NOMO-1 (cell line): Measurements from ENCODE around the gene MCM3AP.

Source experiments
- DNase-seq, 2 experiments: peaks; one replicate each; lab custom pipeline; 2025; ENCODE audit not compliant: unreplicated experiment in 2 of 2; lab: John Stamatoyannopoulos, UW

The MCM3AP gene

DNA sequence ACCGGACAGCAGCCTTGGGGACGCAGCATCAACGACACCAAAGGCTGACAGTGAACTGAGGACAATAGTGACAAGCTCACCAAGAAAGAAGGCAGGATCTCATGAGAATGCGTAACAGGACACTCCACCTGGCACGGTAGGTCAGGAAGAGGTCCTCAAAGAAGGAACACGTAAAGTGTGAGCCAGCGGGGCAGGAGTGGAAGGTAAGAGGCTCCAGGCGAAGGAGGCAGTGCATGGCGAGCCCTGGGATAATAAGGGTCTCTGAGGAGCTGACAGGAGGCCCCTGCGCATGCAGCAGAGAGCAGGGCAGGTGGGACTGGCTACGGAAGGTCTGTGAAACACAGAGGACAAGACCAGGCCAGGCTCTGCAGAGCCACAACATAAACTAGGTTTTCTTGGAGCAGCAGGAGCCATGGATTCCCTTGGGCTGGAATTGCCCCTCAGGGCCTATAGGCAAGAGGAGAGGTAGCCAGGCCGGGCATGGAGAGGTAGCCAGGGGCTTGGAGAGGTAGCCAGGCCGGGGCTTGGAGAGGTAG, 65.1 kb downstream of the MCM3AP start:
- DNase-seq, result no peak

DNA sequence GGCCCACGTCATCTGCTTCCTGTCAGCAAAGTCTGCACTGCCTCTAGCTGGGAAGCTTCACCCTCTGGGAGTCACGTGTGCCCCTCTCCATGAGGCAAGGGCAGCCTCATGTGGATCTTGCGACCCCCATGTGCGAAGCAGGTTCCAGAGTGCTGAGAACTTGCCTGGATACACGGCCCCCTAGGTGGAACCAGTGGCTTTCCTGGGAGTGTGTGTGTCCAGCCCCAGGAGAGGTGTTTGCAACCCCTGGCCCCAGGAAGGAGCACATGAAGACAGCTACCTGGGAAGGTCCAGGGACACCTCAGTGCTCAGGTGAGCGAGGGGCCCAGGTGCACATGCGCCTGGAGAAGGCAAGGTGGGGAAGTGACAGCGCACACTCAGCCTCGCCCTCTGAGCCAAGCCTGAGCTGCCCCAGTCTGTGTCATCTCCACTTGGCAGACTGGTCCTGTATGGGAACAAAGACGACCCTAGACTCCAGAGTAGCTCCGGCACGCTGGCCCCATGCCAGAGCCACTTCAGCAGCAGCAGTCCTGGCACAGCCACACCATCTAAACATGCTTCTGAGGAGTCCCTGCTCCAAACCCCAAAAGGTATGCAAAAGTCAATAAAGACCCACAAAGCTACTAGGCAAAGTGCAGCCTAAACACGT, 65.7 kb downstream of the MCM3AP start:
- no peak for DNase-seq

DNA sequence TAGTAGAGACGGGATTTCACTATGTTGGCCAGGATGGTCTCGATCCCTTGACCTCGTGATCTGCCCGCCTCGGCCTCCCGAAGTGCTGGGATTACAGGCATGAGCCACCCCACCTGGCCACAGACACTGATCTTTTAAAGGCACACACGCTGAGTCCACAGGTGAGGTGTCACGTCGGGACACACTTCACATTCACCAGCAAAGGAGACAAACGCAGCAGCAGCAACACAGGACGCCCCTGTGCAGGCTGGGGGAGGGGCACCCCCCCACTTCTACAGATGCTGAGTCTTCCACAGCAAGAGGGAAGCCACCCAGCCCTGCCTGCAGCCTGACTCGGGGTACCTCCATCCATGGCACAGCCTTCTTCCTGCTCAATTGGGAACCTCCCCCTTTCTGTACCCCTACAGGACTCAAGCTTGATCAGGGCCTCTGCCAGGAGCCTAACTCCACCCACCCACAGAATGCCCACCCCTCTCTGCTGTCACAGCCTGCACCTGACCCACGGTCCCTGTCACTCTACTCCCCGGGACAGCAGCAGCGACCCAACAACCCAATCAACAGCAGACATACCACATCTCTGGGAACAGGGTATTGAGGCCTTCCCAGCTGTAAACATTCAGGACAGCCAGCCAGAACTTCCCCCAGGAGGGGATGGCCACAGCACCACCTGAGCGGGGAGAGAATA, 66.4 kb downstream of the MCM3AP start:
- DNase-seq, result no peak

DNA sequence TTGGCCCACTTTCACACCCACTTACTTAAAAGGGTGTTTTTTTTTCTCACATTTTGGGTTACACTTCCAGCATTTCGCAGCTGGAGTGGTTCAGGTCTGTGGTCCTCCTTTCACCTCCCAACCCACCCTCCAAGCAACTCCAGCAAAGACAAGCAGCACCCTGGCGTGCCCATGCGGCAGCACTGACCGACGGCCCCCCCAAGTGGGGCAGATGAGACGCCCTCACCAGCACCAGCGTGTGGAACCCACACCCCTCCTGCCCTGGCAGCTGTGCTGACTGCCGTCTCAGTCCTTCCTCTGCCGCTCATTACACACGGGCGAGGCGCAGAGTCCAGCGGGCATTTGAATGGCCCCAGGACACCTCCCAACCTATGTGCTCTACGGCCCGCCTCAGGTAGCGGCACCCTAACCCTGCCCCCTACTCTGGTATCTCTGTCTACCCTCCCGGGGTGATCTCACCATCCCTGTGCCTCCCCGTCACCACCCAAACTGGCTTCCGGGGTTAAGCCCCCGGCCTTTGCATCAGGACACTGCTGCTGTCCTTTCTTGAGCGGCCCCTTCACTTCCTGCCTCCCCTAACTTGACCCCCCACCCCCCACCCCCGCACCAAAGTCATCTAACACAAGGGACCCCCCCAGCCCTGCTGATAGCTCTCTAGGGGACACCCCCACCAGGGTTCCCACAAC, 67.8 kb downstream of the MCM3AP start:
- no peak for DNase-seq

DNA sequence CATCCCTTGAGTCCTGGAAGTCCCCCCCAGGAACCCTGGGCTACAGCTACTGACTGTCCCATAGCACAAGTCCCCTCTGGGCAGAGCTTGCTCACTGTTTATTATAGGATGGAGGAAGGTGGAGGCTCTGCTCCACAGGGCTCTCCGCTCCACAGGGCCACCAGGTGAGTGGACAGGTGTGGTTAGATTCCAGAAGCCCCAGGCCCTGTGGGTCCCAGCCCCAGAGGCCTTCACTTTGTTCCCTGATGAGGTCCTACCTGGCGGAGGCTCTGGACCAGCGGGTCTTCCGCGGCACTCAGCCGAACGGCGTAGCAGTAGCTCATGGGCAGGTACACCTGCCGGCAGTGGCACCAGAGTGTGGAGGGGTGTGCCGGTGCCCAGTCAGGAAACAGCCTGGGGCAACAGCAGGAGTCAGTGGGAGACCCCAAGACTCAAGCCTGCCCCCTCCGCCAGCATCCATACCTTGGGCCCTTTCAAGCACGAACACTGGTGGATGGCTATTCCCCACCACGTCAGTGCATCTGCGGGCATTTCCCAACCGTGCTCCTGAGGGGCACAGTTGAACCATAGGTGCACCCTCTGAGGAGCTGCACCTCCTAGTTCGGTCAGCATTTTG, 69.2 kb downstream of the MCM3AP start:
- no peak for DNase-seq

DNA sequence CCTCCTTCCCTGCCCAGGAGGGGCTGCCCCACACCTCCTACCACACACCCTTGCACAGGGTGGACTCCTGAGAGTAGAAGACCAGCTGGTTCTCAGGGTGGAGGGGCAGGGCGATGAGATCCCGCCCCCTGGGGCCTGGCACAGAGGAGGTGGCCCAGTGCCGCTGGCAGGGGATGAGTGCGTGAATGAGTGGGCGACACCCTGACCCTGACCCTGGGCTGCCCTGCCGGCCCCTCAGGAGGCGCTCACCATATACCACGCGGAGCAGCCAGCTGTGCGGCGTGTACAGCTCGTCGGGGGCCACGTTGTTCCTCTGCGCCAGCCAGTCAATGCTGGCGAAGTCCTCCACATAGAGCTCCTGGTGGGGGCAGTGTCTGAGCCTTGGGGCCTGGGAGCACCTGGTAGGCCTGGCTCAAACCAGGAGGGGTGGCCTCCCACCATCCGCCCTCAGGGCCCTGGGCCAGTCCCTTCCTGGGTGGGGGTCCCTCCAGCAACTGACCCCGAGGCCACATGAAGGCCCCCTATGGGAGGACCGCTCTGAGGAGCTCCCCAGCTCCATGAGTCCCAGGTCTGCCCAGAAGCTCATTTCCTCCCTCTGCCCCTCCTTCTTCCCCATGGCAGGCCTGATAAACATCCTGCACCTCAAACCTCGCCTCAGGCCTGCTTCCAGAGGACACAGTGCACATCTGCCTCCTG, 69.8 kb downstream of the MCM3AP start:
- no peak for DNase-seq

DNA sequence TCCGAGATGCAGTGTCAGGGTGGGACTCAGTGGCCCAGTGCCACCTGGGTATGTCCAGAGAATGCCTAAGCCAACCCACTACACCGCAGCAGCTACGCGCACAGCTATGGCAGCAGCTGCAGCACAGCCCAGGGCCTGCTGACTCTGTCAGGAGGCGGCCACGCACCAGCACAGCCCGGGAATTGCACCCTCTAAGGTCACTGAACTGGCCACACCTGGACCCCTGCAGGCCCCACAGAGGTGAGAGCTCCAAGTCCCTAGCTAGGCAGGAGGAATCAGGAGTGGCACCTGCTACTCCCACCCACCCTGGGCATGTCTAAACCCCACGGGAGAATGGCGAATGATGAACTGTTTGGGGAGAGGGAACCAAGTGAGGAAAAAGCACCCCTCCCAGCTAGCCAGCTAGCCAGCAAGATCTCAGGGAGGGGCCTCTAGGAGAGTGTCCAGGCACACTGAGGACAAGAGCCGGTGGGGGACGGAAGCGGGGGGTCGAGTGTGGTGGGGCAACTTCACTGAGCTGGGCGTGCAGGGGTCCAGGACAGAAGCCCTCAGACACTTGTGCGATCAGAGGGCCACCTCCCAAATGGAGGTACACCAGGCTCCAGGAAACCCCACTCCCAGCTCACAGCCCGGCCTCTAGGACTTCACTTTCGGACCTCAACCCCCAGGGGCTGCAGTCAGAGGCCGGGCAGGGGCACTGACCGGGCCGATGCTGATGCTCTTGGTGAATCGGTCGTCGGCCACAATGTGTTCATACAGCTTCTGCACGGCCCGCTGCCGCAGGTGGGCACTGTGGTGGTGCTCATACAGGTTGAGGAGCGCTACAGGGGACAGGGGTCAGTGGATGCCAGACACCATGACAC, 70.7 kb downstream of the MCM3AP start:
- no peak for DNase-seq

DNA sequence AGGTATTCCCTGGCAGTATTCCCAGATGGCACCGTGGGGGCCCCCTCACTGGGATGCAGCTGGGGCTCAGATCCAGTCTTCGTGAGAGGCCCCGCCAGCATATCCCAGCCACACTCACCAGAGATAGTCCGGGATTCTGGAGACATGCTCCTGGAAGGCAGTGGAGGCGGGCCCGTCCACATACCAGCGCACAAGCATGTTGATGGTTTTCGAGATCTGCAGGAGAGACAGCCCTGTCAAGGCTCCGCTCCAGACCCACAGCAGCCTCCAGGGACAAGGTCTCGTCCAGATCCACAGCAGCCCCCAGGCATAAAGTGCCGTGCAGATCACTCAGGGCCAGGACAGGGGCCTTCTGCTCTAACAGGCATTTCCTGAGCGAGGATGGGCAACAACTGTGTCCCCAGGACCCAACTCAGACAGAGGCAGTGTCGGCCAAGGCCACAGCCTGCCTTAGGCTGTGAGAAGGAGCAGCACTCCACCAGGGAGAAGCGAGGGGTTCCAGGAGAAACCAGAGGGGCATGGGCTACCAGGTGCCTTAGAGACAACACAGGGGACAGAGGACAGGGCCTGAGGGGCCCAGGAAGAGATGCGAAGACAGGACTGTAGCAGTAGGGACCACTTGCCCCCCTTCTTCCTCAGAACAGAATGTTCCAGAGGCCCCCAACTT, 71.7 kb downstream of the MCM3AP start:
- no peak for DNase-seq

DNA sequence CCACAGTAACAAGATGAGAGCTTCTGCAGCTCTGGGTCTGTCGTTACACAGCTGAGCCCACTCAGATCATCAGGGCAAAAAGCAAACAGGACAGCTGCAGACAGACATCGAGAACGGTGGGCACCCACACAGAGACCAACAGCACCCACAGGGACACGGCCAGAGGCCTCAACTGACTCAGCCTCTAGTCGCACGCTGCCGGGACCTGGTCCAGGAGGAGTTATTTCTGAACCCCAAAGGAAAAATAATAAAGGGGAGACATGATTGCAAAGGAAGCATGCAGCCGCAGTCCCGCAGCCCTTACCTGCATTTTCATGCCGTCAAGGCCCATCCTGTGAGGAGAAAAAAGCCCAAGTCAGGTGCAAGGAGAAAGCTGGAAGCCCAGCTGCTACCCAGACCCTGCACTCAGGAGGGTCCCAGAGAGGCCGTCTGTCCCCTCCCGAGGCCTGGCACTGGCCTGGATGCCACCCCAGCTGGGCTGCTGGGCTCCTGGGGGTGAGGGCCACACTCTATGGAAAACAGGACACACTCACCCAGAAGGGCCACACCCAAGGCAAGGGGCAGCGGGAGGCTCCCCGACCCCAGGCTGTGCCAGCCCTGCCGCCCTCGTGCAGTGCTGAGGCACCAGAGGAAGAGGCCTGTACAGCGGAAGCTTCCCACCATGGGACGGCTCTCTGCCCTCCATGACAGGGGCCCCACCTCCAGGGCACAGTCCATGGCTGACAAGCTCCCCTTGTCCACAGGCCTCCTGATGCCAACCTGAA, 72.5 kb downstream of the MCM3AP start:
- no peak for DNase-seq

DNA sequence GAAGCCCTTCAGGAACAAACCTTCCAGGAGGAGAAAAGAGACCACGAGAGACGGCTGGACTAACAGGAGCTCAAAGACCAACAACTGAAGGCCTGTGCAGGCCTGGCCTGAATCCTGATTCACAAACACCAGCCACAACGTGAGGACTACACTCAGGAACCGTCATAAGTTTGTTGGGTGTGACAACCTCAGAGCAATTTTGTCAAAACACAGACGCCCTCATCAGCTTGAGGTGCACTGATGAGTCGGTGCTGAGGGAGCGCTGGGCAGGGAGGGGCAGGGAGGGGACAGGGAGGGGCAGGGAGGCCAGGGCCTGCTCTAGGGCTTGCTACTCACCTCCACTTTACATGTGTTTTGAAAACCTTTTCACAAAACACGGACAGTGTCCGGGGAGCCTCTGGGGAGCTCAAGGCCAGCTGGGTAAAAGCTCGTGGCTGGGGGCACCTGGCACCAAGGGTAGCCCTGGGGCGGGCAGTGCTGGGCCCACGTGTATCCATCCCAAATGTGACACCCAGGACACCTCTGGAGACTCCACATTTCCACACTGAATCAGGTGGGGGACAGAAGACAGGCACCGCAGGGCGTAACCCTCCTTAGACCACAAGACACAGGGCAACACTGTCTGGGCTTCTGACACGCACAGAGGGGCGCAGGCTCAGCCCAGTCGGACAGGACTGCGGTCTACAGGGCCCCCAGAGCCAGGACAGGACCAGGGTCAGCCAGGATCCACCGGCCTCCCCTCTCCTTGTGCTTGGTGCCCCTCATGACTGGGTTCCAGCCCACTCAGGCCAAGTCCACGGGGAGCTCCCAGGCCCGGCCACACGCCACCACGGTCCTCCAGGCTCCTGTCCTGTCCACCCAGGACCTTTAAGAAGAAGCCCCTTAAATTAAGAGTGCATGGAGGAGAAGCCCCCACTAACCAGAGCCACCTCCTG, 73.4 kb downstream of the MCM3AP start:
- DNase-seq, result no peak

DNA sequence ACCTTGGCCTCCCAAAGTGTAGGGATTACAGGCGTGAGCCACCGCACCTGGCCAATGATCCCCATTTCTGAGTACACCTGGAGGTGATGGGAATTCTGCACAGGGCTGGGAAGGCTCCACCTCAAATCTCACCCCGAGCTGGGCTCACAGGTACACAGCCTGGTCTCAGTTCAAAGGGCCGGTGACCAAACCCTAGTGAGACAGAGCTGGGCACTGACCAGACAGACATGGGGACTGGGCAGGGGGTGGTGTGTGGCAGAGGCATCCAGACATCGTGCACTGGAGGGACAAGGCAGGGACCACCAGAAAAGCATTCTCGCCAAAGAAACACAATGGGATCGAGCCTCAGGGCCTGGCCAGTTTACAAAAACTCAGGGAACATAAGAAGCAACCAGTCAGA, 74.0 kb downstream of the MCM3AP start:
- no peak for DNase-seq

DNA sequence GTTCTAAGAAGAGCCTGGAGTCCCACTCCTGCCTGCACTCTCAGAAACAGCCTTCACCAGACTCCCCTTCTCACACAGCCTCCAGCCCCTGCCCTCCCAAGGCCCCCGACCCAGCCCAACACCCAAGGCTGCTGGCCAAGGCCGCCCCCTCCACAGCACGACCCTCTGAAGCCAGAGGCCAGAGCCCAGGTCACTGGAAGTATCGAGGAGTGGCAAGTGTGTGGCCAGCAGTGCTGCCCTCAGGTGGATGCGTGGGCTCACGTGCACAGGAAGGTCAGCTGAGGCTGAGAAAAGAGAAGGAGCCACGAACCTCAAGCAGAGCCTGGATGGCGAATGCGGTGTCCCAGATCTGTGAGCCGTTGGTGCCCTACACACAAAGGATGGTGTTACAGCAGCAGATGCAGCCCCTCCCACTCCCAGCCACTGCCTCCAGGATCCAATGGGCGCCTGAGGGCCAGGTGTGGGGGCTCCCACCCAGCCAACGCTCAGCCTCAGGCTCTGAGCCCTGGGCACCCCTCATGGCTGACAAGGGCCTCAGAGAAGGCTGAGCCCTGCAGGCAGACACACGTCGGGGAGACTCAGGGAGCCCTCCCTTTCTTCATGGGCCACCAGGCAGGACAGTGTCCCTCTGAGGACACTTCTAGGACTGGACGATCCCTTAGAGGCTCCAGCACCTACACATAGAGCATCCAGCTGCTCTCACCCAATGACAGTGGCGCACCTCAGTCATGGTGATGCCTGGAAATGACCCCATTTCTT, 74.9 kb downstream of the MCM3AP start:
- DNase-seq, result no peak

DNA sequence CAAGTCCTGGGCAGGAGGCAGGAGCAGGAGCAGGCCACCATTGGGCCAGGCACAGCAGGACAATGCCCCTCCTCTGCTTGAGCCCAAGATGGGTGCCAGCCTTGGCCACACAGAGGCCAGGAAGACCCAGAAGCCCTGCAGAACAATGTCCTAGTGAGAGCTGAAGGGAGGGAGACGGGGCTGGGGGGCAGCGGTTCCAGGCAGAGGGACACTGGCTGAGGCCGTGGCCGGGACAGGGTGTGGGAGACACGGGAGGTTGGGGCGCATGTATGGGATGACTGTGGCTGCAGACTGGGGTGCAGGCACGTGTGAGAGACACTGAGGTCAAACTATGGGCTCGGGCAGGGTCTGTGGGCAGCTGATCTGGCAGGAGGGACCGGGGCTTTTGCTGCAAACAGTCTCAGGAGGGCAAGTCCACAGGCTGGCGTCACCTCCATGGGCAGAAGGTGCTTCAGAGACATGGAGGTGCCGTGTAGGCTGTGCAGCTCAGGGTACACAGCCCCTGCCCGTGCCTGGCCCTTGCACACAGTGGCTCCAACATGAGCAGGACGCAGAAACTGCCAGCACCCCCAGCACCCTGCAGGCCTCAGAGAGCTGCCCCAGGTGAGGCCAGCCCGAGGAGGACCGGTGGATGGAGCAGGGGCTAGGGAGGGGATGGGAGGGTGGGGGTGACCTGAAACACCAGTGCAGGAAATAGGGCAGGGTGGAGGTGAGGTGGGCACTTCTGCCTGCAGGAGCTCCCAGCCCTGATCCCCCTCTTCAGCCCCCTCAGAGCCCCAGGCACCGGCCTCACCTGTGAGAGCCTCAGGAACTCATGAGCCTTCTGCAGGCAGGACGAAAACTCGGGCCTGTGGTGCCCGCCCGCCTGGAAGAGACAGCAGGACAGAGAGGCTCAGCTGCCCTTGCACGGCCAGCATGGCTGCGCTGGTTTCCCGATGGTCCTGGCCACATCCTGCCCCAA, 76.4 kb downstream of the MCM3AP start:
- no peak for DNase-seq

DNA sequence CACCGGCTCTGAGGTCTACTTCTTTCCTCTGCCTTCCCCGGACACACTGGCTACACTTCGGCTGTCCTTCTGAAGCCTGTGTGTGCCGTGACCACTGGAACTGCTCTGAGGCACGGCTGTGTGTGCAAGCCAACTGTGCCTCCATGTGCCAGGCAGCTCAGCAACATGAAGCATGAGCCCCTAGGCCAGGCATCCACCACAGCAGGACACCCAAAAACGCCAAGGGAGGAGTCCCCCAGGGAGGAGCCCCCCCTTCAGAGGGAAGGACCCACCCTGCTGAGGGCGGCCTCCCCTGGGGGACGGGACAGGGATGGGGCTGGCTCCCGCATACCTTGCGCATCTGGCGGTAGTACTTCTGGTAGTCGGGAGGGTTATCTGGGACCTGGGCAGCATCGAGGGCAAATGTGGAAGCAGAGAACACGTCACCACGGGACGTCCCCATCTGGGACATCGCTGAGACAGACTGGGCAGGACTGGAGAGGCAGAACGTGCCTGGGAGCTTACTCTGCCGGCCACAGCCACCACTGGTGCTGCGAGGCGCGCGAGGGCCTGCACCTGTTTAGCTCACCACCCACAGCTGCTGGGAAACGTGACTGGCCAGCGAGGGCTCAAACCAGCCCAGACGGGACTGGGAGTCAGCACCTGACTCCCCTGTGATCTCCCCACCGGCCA, 77.4 kb downstream of the MCM3AP start:
- DNase-seq, result no peak
